Neural progenitor cell (in vitro differentiated cells): Measurements from ENCODE around the gene KRT9. TPM values are rescaled to one million over a fixed set of nuclear protein-coding genes. Genes with fewer than 3 reads are reported as not detected.

ENCODE experiments used
- DNase-seq: peaks from one replicate; pipeline ENCODE4 v3.0.0-alpha.2; 2016; ENCODE audit warnings: low spot score
- H2AFZ ChIP-seq: fragments of 200-600 bp; sonication (generic); replicated peaks from 2 replicates; pipeline ENCODE4 v1.6.1; 2016; ENCODE audit warnings: antibody characterized with exemption
- H3F3A ChIP-seq: fragments of 200-600 bp; sonication (generic); 2 replicates; pipeline ENCODE4 v1.6.1; 2016; ENCODE audit warnings: antibody characterized with exemption, low read depth
- H3K27ac ChIP-seq: fragments of 200-600 bp; sonication (generic); 2 replicates; pipeline ENCODE4 v1.5.1; 2016; ENCODE audit warnings: mild to moderate bottlenecking
- H3K27me3 ChIP-seq: fragments of 200-600 bp; sonication (generic); 2 replicates; pipeline ENCODE4 v1.6.1; 2016; ENCODE audit warnings: mild to moderate bottlenecking, moderate library complexity
- H3K36me3 ChIP-seq: fragments of 200-600 bp; sonication (generic); 2 replicates; pipeline ENCODE4 v1.5.1; 2016
- H3K4me1 ChIP-seq: fragments of 200-600 bp; sonication (generic); 2 replicates; pipeline ENCODE4 v1.6.1; 2016; ENCODE audit warnings: mixed run types
- H3K4me2 ChIP-seq: fragments of 200-600 bp; sonication (generic); 2 replicates; pipeline ENCODE4 v1.6.1; 2016
- H3K4me3 ChIP-seq: fragments of 200-600 bp; sonication (generic); 2 replicates; pipeline ENCODE4 v1.5.1; 2016
- H3K79me2 ChIP-seq: fragments of 200-600 bp; sonication (generic); 2 replicates; pipeline ENCODE4 v1.6.1; 2016; ENCODE audit warnings: low read depth
- H3K9ac ChIP-seq: fragments of 200-600 bp; sonication (generic); 2 replicates; pipeline ENCODE4 v1.6.1; 2016
- H3K9me3 ChIP-seq: fragments of 200-600 bp; sonication (generic); 2 replicates; pipeline ENCODE4 v1.5.1; 2016; ENCODE audit warnings: low read depth
- H4K20me1 ChIP-seq: fragments of 200-600 bp; sonication (generic); 2 replicates; pipeline ENCODE4 v1.6.1; 2016; ENCODE audit warnings: low read depth
- H3K27ac Mint-ChIP-seq: 3 replicates; pipeline ENCODE4 v1.8.0; 2021; ENCODE audit warnings: mixed read lengths
- H3K27me3 Mint-ChIP-seq: 2 replicates; pipeline ENCODE4 v1.8.0; 2022; ENCODE audit warnings: low read depth, mild to moderate bottlenecking, inconsistent platforms, moderate library complexity, mixed read lengths; ENCODE audit not compliant: insufficient read depth
- H3K36me3 Mint-ChIP-seq: 3 replicates; pipeline ENCODE4 v1.8.0; 2021; ENCODE audit warnings: mixed read lengths
- H3K4me1 Mint-ChIP-seq: 3 replicates; pipeline ENCODE4 v1.8.0; 2021; ENCODE audit warnings: mixed read lengths
- H3K4me3 Mint-ChIP-seq: 3 replicates; pipeline ENCODE4 v1.8.0; 2021; ENCODE audit warnings: mild to moderate bottlenecking, moderate library complexity, mixed read lengths
- H3K9me3 Mint-ChIP-seq: 3 replicates; pipeline ENCODE4 v1.8.0; 2020; ENCODE audit warnings: mixed read lengths
- EZH2 ChIP-seq: fragments of 200-600 bp; sonication (generic); IDR thresholded peaks from 2 replicates; pipeline ENCODE4 v1.6.1; 2017; ENCODE audit warnings: antibody characterized with exemption, mild to moderate bottlenecking, moderate library complexity
- EZH2phosphoT487 ChIP-seq: fragments of 200-600 bp; sonication (generic); IDR thresholded peaks from 2 replicates; pipeline ENCODE4 v1.6.1; 2017; ENCODE audit warnings: antibody characterized with exemption
- total RNA-seq: library from RNA; depleted of rRNA; stranded (reverse); fragments of >200 nt; gene quantifications from 2 replicates; pipeline ENCODE4 v1.2.3, GENCODE V29; 2015; ENCODE audit warnings: low replicate concordance
- TF ChIP-seq, protein P1 (sequence below): fragments of 200-600 bp; sonication (generic); IDR thresholded peaks from 2 replicates; pipeline ENCODE4 v1.5.1; 2017; ENCODE audit warnings: antibody characterized with exemption, mild to moderate bottlenecking

The KRT9 gene
- total RNA-seq, 1 donor from 2014 or later, result not detected

DNA sequence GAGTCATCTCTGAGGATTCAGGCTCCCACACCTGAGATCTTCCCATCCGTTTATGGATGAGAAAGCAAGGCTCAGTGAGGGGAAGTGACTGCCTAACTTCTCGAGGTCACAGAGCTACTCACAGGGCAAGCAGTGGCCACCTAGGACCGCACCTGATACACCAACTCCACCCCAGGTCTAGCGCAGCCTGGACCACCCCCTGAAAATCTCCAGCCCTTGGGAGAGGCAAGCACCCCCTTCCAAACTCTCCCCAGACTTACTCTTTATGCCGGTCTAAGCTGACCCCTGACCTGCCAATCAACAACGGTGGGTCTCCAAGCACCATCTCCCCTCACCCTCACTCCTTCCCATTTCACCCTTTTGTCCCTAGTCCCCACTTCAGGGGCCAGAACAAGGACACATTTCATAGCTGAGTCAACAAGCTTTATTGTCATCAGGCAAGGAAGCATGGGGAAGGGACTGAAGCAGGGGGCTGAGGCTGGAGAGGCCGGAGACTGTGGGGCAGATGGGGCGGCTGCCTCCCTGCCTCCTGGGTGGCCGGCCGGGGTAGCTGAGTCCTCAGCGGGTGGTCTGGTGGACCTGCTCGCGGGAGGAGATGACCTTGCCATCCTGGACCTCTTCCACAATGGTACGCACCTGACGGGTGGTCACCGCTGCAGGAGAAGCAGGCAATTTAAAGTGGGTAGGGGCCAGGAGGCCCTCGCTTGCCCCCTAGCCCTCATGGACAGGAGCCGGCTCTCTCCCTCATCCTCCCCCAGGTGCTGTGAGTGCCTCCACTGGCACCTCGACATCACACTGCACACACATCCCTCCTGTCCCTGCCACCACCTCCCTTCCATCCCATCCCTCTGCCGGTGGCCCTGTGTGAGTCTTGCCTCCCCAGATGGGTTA, 47.4 kb upstream of the KRT9 start:
- Mint-ChIP-seq H3K9me3 (no peaks in the 10 kb centered on the region), H3K36me3 (no peaks in the 10 kb centered on the region), H3K4me3 (no peak overlapping the region), H3K27ac (peak overlapping the region; percentile 93), H3K27me3 (peaks cover 9% of the 10 kb centered on the region), H3K4me1 (peaks cover 21% of the 10 kb centered on the region)
- Histone ChIP-seq H3K4me3 (no peak overlapping the region), H3K36me3 (no peaks in the 10 kb centered on the region), H3F3A (no peaks in the 10 kb centered on the region), H3K4me2 (no peak overlapping the region), H3K79me2 (no peaks in the 10 kb centered on the region), H3K9ac (no peak overlapping the region), H4K20me1 (no peaks in the 10 kb centered on the region), H3K27ac (no peak overlapping the region), H3K27me3 (no peaks in the 10 kb centered on the region), H3K4me1 (peaks cover 4% of the 10 kb centered on the region), H2AFZ (no peak overlapping the region), H3K9me3 (no peaks in the 10 kb centered on the region)
- no peak for DNase-seq
- TF ChIP-seq EZH2phosphoT487 (no peak), EZH2 (no peak)

DNA sequence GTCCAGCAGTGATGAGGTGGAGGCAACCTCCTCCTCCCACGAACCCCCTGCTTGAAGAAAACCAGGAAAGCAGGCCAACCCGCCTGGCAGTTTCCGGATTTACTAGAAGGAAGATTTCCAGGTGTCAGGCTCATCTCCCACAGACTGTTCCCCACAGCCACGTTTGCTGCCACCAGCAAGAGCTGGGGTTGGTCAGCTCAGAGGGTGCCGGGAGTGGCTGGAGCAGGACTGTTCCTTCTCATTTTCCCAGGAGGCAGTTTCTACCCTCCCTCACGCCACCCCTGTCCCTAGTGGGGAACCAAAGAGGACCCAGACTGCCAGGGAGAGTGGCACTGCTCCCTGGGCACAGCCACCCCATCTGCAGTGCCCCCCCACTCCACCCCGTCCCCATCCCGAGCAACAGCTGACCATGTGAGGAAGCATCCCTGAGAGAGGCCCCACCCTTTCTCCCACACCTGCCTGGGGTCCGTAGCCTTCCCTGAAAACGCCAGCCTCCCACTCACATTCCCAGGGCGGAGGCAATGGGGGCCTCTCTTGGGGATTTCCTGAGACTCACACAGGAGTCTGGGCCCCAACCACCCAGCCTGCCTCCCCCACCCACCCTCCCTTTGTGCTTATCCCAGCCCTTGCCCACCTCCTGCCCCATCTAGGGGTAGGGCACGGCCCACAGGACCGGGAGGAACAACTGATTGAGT, 46.6 kb upstream of the KRT9 start:
- peaks cover 9% of the 10 kb centered on the region for H3K27me3 Mint-ChIP-seq
- TF ChIP-seq, protein P1, sequence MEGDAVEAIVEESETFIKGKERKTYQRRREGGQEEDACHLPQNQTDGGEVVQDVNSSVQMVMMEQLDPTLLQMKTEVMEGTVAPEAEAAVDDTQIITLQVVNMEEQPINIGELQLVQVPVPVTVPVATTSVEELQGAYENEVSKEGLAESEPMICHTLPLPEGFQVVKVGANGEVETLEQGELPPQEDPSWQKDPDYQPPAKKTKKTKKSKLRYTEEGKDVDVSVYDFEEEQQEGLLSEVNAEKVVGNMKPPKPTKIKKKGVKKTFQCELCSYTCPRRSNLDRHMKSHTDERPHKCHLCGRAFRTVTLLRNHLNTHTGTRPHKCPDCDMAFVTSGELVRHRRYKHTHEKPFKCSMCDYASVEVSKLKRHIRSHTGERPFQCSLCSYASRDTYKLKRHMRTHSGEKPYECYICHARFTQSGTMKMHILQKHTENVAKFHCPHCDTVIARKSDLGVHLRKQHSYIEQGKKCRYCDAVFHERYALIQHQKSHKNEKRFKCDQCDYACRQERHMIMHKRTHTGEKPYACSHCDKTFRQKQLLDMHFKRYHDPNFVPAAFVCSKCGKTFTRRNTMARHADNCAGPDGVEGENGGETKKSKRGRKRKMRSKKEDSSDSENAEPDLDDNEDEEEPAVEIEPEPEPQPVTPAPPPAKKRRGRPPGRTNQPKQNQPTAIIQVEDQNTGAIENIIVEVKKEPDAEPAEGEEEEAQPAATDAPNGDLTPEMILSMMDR, result no peak
- TF ChIP-seq EZH2, result no peak
- Histone ChIP-seq H4K20me1 (no peaks in the 10 kb centered on the region), H3K79me2 (no peaks in the 10 kb centered on the region), H3K4me1 (peaks cover 4% of the 10 kb centered on the region), H3K4me2 (no peak overlapping the region), H3K27me3 (no peaks in the 10 kb centered on the region), H3K36me3 (no peaks in the 10 kb centered on the region), H3K9me3 (no peaks in the 10 kb centered on the region), H2AFZ (peak overlapping the region; percentile 52), H3K9ac (no peak overlapping the region), H3K4me3 (no peak overlapping the region), H3F3A (no peaks in the 10 kb centered on the region), H3K27ac (no peak overlapping the region)
- no peaks in the 10 kb centered on the region for H3K36me3 Mint-ChIP-seq
- no peak overlapping the region for H3K4me3 Mint-ChIP-seq
- H3K4me1 Mint-ChIP-seq, result peaks cover 21% of the 10 kb centered on the region
- H3K27ac Mint-ChIP-seq, result no peak overlapping the region
- DNase-seq, result no peak
- H3K9me3 Mint-ChIP-seq, result no peaks in the 10 kb centered on the region

DNA sequence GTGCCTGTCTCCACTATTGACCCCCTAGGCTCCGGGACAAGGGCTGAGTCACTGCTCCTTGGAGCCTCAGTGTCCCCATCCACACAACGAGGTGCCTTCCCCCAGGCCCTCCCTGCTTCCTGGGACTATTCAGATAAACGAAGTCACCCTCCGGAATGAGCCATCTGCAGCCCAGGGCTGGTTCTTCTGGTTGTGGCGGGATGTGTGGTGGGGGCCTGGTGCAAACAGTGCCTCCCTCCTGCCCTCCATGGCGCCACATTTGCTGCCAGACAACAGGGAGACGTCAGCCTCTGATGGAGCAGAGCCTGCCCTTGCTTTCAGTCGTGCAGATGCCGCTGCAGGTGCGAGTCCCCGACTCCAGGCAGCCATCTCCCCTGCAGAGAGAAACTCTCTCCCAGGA, 45.8 kb upstream of the KRT9 start:
- H4K20me1 ChIP-seq, result no peaks in the 10 kb centered on the region
- H3K79me2 ChIP-seq, result no peaks in the 10 kb centered on the region
- H3K27me3 Mint-ChIP-seq, result peaks cover 9% of the 10 kb centered on the region
- H3K27ac ChIP-seq, result no peak overlapping the region
- H3K4me3 Mint-ChIP-seq, result no peak overlapping the region
- no peak overlapping the region for H3K4me2 ChIP-seq
- H3K9ac ChIP-seq, result no peak overlapping the region
- no peak overlapping the region for H2AFZ ChIP-seq
- H3K27me3 ChIP-seq, result no peaks in the 10 kb centered on the region
- H3K36me3 Mint-ChIP-seq, result no peaks in the 10 kb centered on the region
- no peaks in the 10 kb centered on the region for H3K4me1 ChIP-seq
- no peaks in the 10 kb centered on the region for H3K9me3 Mint-ChIP-seq
- peaks cover 21% of the 10 kb centered on the region for H3K4me1 Mint-ChIP-seq
- no peak overlapping the region for H3K27ac Mint-ChIP-seq
- no peaks in the 10 kb centered on the region for H3F3A ChIP-seq
- no peaks in the 10 kb centered on the region for H3K36me3 ChIP-seq
- H3K9me3 ChIP-seq, result no peaks in the 10 kb centered on the region
- no peak overlapping the region for H3K4me3 ChIP-seq
- DNase-seq, result no peak
- TF ChIP-seq, protein P1, result no peak
- TF ChIP-seq EZH2phosphoT487 (no peak), EZH2 (no peak)
